OCI-LY3 (cell line): Measurements from ENCODE around the gene FIG4.

Source experiments
- EZH2phosphoT487 ChIP-seq: fragments of 200-600 bp; shearing (Covaris generic); IDR thresholded peaks from 2 replicates; pipeline ENCODE4 v1.6.1; 2018; ENCODE audit warnings: antibody characterized with exemption, mixed run types, low read depth
- TF ChIP-seq, protein P1 (sequence below): fragments of 200-600, 300-600 bp; sonication (generic); IDR thresholded peaks from 2 replicates; pipeline ENCODE4 v1.5.1; 2014; ENCODE audit warnings: antibody characterized with exemption, low read length, low read depth

DNA sequence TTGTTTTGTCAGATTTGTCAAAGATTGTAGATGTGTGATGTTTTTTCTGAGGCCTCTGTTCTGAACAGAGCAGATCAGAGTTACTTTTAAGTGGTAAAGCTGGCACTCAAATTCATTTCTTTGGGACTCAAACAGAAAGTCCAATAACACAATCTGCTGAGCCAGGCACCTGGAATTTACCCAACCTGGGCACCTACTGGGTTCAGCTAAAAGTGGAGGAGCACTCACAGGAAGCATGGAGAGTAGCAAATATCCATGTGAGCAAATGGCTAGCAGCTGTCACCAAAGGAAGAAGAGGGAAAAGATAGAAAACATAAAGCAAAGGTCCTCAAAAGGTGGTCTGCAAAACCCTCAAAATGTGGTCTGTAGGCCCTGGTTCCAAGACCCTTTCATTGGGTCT lies 116.8 kb downstream of the FIG4 start:
- TF ChIP-seq, protein P1, sequence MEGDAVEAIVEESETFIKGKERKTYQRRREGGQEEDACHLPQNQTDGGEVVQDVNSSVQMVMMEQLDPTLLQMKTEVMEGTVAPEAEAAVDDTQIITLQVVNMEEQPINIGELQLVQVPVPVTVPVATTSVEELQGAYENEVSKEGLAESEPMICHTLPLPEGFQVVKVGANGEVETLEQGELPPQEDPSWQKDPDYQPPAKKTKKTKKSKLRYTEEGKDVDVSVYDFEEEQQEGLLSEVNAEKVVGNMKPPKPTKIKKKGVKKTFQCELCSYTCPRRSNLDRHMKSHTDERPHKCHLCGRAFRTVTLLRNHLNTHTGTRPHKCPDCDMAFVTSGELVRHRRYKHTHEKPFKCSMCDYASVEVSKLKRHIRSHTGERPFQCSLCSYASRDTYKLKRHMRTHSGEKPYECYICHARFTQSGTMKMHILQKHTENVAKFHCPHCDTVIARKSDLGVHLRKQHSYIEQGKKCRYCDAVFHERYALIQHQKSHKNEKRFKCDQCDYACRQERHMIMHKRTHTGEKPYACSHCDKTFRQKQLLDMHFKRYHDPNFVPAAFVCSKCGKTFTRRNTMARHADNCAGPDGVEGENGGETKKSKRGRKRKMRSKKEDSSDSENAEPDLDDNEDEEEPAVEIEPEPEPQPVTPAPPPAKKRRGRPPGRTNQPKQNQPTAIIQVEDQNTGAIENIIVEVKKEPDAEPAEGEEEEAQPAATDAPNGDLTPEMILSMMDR, result no peak
- no peak for TF ChIP-seq EZH2phosphoT487
